ENCODE data around the gene SNRPD3. TPM values are rescaled to one million over a fixed set of nuclear protein-coding genes. Genes with fewer than 3 reads are reported as not detected.

Gene SNRPD3
- total RNA-seq, 1 experiment from 2014 or later = 270 TPM

GRCh38 chr22:24588757-24589481, 33.1 kb downstream of the SNRPD3 start:
- no peak overlapping the region for H3K9ac ChIP-seq (ENCODE audit: low read length)
- ChIA-PET POLR2A (ENCODE audit: unreplicated experiment) (interaction anchor here (0.6 kb wide), 1 partner anchor 1825 kb away, joined by 3 read pairs; no protein-coding TSS in a partner anchor), CTCF (no interaction called here)
- no peaks in the 10 kb centered on the region for H3K27me3 ChIP-seq (ENCODE audit: low read length)
- no peak overlapping the region for H2AFZ ChIP-seq (ENCODE audit: low read length)
- DNase-seq = no peak
- H3K4me2 ChIP-seq (ENCODE audit: low read length) = no peak overlapping the region
- no TSS peak for BruUV-seq (replicated peaks)
- H3K79me2 ChIP-seq (ENCODE audit: low read length) = no peaks in the 10 kb centered on the region
- H3K9me3 ChIP-seq (ENCODE audit: low read length) = no peaks in the 10 kb centered on the region
- H3F3A ChIP-seq (ENCODE audit: low read length, unreplicated experiment) = no peaks in the 10 kb centered on the region
- H3K27ac ChIP-seq (ENCODE audit: low read length) = no peak overlapping the region
- no peaks in the 10 kb centered on the region for H4K20me1 ChIP-seq (ENCODE audit: low read length)
- ATAC-seq = no peak
- H3K9me2 ChIP-seq (replicated peaks; ENCODE audit: low read length) = no peaks in the 10 kb centered on the region
- no peaks in the 10 kb centered on the region for H3K36me3 ChIP-seq (ENCODE audit: low read depth, low read length)
- no peak for TF ChIP-seq EZH2 (IDR thresholded peaks at IDR 0.05; ENCODE audit: low read length, unreplicated experiment)
- no peak for TF ChIP-seq EZH2phosphoT487 (IDR thresholded peaks at IDR 0.05; ENCODE audit: borderline replicate concordance, low read length)
- no peak for TF ChIP-seq CTCF (conservative IDR thresholded peaks at IDR 0.05; ENCODE audit: low read depth, low read length)
- H3K4me1 ChIP-seq (ENCODE audit: insufficient read depth, low read length) = no peaks in the 10 kb centered on the region
- H3K4me3 ChIP-seq (ENCODE audit: low read length) = no peak overlapping the region
- intact Hi-C loops (cut with micrococcal nuclease) = no loop called here

- Histone ChIP-seq H3K9ac (ENCODE audit: low read length) (no peak overlapping the region), H3K4me1 (ENCODE audit: insufficient read depth, low read length) (no peaks in the 10 kb centered on the region), H3K9me2 (replicated peaks; ENCODE audit: low read length) (no peaks in the 10 kb centered on the region), H3K9me3 (ENCODE audit: low read length) (no peaks in the 10 kb centered on the region), H3K4me2 (ENCODE audit: low read length) (no peak overlapping the region), H3K27me3 (ENCODE audit: low read length) (no peaks in the 10 kb centered on the region), H2AFZ (ENCODE audit: low read length) (no peak overlapping the region), H3K4me3 (ENCODE audit: low read length) (no peak overlapping the region), H3K79me2 (ENCODE audit: low read length) (no peaks in the 10 kb centered on the region), H3K27ac (ENCODE audit: low read length) (no peak overlapping the region), H4K20me1 (ENCODE audit: low read length) (no peaks in the 10 kb centered on the region), H3F3A (ENCODE audit: low read length, unreplicated experiment) (no peaks in the 10 kb centered on the region), H3K36me3 (ENCODE audit: low read depth, low read length) (no peaks in the 10 kb centered on the region)
- BruUV-seq (replicated peaks) = no TSS peak
- intact Hi-C loops (cut with micrococcal nuclease) = no loop called here
- CTCF ChIA-PET = no interaction called here
- DNase-seq (no peak), ATAC-seq (no peak)
- POLR2A ChIA-PET (ENCODE audit: unreplicated experiment) = no interaction called here
- TF ChIP-seq CTCF (conservative IDR thresholded peaks at IDR 0.05; ENCODE audit: low read depth, low read length) = no peak
- no peak for TF ChIP-seq EZH2 (IDR thresholded peaks at IDR 0.05; ENCODE audit: low read length, unreplicated experiment)
- no peak for TF ChIP-seq EZH2phosphoT487 (IDR thresholded peaks at IDR 0.05; ENCODE audit: borderline replicate concordance, low read length)
Measured at GRCh38 chr22:24589518-24590030, 33.8 kb downstream of the SNRPD3 start.

GRCh38 chr22:24590596-24591173, 34.9 kb downstream of the SNRPD3 start:
- no peaks in the 10 kb centered on the region for H3K9me3 ChIP-seq (ENCODE audit: low read length)
- intact Hi-C loops (cut with micrococcal nuclease) = no loop called here
- H4K20me1 ChIP-seq (ENCODE audit: low read length) = no peaks in the 10 kb centered on the region
- H3K27ac ChIP-seq (ENCODE audit: low read length) = no peak overlapping the region
- ATAC-seq = no peak
- no peak overlapping the region for H2AFZ ChIP-seq (ENCODE audit: low read length)
- H3K27me3 ChIP-seq (ENCODE audit: low read length) = no peaks in the 10 kb centered on the region
- H3K9me2 ChIP-seq (replicated peaks; ENCODE audit: low read length) = no peaks in the 10 kb centered on the region
- H3K4me3 ChIP-seq (ENCODE audit: low read length) = no peak overlapping the region
- CTCF ChIA-PET = no interaction called here
- no peak overlapping the region for H3K9ac ChIP-seq (ENCODE audit: low read length)
- H3K4me2 ChIP-seq (ENCODE audit: low read length) = no peak overlapping the region
- TF ChIP-seq EZH2phosphoT487 (IDR thresholded peaks at IDR 0.05; ENCODE audit: borderline replicate concordance, low read length) (no peak), CTCF (conservative IDR thresholded peaks at IDR 0.05; ENCODE audit: low read depth, low read length) (no peak), EZH2 (IDR thresholded peaks at IDR 0.05; ENCODE audit: low read length, unreplicated experiment) (no peak)
- BruUV-seq (replicated peaks) = no TSS peak
- POLR2A ChIA-PET (ENCODE audit: unreplicated experiment) = no interaction called here
- no peaks in the 10 kb centered on the region for H3K4me1 ChIP-seq (ENCODE audit: insufficient read depth, low read length)
- DNase-seq = no peak
- H3K36me3 ChIP-seq (ENCODE audit: low read depth, low read length) = no peaks in the 10 kb centered on the region
- H3F3A ChIP-seq (ENCODE audit: low read length, unreplicated experiment) = no peaks in the 10 kb centered on the region
- H3K79me2 ChIP-seq (ENCODE audit: low read length) = no peaks in the 10 kb centered on the region

Measured in PC-3 (cell line).